ENCODE measurements around the gene PTGDS. TPM values are rescaled to one million over a fixed set of nuclear protein-coding genes. Genes with fewer than 3 reads are reported as not detected.

PTGDS gene
- total and polyA plus RNA-seq, 4 donors: 0.23 to 15.2 (median 6.4) TPM

DNA sequence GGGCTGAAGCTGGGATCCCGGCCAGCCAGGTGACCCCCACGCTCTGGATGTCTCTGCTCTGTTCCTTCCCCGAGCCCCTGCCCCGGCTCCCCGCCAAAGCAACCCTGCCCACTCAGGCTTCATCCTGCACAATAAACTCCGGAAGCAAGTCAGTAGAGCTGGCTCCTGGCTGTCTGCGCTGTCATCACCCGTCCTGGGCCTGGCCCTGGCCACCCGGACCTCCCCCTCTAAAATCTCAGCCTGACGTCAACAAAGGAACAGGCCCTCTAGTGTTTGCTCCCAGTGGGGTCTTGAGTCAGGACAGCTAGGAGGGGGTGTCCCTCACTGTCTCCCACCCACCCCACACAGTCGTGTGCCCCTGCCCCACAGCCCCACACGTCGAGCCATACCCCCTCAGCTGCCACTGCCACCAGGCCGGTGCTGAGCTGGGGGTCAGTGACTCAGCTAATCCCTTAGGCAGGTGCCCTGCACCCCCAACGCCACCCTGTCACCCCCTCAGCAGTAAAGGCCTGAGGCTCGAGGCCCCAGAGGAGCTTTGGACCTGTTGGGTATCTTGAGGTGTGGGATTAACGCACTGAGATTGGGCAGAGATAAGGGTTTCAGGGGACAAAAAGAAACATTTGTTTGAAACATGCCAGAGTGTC, 4.4 kb downstream of the PTGDS start:
- peaks cover 0 to 9% (median 5%) of the 10 kb centered on the region in 4 donors for H3K4me1 ChIP-seq (ENCODE audit: control insufficient read depth in 4 of 4, insufficient read depth in 4 of 4, low read length in 3 of 4)
- WGBS: 75% methylated on average over 17 of the region's 17 CpGs
- TF ChIP-seq FOXA2 (IDR thresholded peaks at IDR 0.05): no peak
- TF ChIP-seq FOXA1 (IDR thresholded peaks at IDR 0.05): no peak
- no peak for TF ChIP-seq RAD21 (IDR thresholded peaks at IDR 0.05)
- no peak for TF ChIP-seq HNF4A (conservative IDR thresholded peaks at IDR 0.05)
- TF ChIP-seq TAF1 (conservative IDR thresholded peaks at IDR 0.05): no peak
- TF ChIP-seq, protein P1, sequence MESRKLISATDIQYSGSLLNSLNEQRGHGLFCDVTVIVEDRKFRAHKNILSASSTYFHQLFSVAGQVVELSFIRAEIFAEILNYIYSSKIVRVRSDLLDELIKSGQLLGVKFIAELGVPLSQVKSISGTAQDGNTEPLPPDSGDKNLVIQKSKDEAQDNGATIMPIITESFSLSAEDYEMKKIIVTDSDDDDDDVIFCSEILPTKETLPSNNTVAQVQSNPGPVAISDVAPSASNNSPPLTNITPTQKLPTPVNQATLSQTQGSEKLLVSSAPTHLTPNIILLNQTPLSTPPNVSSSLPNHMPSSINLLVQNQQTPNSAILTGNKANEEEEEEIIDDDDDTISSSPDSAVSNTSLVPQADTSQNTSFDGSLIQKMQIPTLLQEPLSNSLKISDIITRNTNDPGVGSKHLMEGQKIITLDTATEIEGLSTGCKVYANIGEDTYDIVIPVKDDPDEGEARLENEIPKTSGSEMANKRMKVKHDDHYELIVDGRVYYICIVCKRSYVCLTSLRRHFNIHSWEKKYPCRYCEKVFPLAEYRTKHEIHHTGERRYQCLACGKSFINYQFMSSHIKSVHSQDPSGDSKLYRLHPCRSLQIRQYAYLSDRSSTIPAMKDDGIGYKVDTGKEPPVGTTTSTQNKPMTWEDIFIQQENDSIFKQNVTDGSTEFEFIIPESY (IDR thresholded peaks at IDR 0.05): no peak
- TF ChIP-seq GABPA (IDR thresholded peaks at IDR 0.05 in 1 of 2, conservative IDR thresholded peaks at IDR 0.05 in 1 of 2): no peak
- no peak for TF ChIP-seq RXRA (IDR thresholded peaks at IDR 0.05)
- TF ChIP-seq NR2F2 (IDR thresholded peaks at IDR 0.05): no peak
- TF ChIP-seq JUND (IDR thresholded peaks at IDR 0.05): no peak
- no peak for TF ChIP-seq EGR1 (IDR thresholded peaks at IDR 0.05; ENCODE audit: low read depth in 2 of 2)
- TF ChIP-seq, protein P2, sequence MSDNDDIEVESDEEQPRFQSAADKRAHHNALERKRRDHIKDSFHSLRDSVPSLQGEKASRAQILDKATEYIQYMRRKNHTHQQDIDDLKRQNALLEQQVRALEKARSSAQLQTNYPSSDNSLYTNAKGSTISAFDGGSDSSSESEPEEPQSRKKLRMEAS (IDR thresholded peaks at IDR 0.05): no peak
- TF ChIP-seq, protein P3, sequence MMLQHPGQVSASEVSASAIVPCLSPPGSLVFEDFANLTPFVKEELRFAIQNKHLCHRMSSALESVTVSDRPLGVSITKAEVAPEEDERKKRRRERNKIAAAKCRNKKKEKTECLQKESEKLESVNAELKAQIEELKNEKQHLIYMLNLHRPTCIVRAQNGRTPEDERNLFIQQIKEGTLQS (IDR thresholded peaks at IDR 0.05): no peak
- TF ChIP-seq, protein P4, sequence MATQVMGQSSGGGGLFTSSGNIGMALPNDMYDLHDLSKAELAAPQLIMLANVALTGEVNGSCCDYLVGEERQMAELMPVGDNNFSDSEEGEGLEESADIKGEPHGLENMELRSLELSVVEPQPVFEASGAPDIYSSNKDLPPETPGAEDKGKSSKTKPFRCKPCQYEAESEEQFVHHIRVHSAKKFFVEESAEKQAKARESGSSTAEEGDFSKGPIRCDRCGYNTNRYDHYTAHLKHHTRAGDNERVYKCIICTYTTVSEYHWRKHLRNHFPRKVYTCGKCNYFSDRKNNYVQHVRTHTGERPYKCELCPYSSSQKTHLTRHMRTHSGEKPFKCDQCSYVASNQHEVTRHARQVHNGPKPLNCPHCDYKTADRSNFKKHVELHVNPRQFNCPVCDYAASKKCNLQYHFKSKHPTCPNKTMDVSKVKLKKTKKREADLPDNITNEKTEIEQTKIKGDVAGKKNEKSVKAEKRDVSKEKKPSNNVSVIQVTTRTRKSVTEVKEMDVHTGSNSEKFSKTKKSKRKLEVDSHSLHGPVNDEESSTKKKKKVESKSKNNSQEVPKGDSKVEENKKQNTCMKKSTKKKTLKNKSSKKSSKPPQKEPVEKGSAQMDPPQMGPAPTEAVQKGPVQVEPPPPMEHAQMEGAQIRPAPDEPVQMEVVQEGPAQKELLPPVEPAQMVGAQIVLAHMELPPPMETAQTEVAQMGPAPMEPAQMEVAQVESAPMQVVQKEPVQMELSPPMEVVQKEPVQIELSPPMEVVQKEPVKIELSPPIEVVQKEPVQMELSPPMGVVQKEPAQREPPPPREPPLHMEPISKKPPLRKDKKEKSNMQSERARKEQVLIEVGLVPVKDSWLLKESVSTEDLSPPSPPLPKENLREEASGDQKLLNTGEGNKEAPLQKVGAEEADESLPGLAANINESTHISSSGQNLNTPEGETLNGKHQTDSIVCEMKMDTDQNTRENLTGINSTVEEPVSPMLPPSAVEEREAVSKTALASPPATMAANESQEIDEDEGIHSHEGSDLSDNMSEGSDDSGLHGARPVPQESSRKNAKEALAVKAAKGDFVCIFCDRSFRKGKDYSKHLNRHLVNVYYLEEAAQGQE (IDR thresholded peaks at IDR 0.05): no peak
- TF ChIP-seq SP1 (IDR thresholded peaks at IDR 0.05): no peak
- TF ChIP-seq, protein P5, sequence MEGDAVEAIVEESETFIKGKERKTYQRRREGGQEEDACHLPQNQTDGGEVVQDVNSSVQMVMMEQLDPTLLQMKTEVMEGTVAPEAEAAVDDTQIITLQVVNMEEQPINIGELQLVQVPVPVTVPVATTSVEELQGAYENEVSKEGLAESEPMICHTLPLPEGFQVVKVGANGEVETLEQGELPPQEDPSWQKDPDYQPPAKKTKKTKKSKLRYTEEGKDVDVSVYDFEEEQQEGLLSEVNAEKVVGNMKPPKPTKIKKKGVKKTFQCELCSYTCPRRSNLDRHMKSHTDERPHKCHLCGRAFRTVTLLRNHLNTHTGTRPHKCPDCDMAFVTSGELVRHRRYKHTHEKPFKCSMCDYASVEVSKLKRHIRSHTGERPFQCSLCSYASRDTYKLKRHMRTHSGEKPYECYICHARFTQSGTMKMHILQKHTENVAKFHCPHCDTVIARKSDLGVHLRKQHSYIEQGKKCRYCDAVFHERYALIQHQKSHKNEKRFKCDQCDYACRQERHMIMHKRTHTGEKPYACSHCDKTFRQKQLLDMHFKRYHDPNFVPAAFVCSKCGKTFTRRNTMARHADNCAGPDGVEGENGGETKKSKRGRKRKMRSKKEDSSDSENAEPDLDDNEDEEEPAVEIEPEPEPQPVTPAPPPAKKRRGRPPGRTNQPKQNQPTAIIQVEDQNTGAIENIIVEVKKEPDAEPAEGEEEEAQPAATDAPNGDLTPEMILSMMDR (IDR thresholded peaks at IDR 0.05; ENCODE audit: low read depth, low read length, missing input control): no peak
- no peak for TF ChIP-seq YY1 (IDR thresholded peaks at IDR 0.05)
- no peak for TF ChIP-seq HNF4G (IDR thresholded peaks at IDR 0.05)

More for the DNA sequence above, 4.4 kb downstream of the PTGDS start:
- Histone ChIP-seq H3K36me3 (ENCODE audit: control insufficient read depth in 4 of 4, insufficient read depth in 3 of 4, low read depth in 1 of 4, low read length in 3 of 4) (no peaks in the 10 kb centered on the region), H3K9ac (ENCODE audit: low read depth in 1 of 2, low read length in 2 of 2) (no peak overlapping the region), H3K9me3 (ENCODE audit: control insufficient read depth in 4 of 4, low read length in 3 of 4) (no peaks in the 10 kb centered on the region), H3K27me3 (ENCODE audit: control insufficient read depth in 4 of 4, insufficient read depth in 4 of 4, low read length in 3 of 4) (peaks cover 0 to 6% (median under 1%) of the 10 kb centered on the region in 4 donors), H3K4me3 (ENCODE audit: low read depth in 1 of 3, low read length in 3 of 3) (no peak overlapping the region), H3K27ac (ENCODE audit: low read depth in 1 of 2, low read length in 2 of 2) (no peak overlapping the region)
- DNase-seq (ENCODE audit: low spot score): no peak
